GM12892 (cell line): ENCODE data around the gene SH2D7.

Experiments
- DNase-seq: peaks from one replicate; pipeline ENCODE4 v3.0.0; 2011; ENCODE audit not compliant: insufficient read length
- FAIRE-seq: peaks from 2 replicates; lab custom pipeline; 2011; peaks lifted over from hg19 to GRCh38; lab: Jason Lieb, UNC
- POLR2A ChIP-seq: IDR thresholded peaks from 2 replicates; pipeline ENCODE4 v1.6.1; 2011; ENCODE audit warnings: low read depth, low read length, control low read depth
- POLR2AphosphoS5 ChIP-seq: IDR thresholded peaks from 2 replicates; pipeline ENCODE4 v1.6.1; 2011; ENCODE audit warnings: low read depth, low read length, control low read depth
- TAF1 ChIP-seq: IDR thresholded peaks from 2 replicates; pipeline ENCODE4 v1.6.1; 2011; ENCODE audit warnings: low read depth, mild to moderate bottlenecking, control low read depth, low read length, borderline replicate concordance

Gene SH2D7

DNA sequence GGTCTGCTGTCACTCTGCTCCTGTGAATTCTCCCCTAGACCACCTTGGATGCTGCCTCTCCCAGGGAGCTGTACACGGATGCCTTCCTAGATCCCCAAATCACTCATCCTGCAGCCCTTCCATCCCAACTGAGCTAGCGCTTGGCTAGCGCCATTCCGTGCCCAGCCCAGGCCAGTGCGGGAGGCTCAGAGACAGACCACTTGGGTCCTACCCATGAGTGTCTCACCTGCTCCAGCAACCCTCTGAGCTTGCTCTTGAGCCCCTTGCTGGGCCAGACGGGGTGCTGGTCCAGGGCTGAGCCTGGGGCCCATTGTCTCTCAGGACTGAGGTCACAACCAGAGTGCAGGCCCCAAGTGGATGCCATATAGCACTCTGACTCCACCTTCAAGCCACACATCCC, 17.7 kb downstream of the SH2D7 start:
- no peak for DNase-seq
- no peak for TF ChIP-seq POLR2AphosphoS5
- TF ChIP-seq POLR2A, result no peak
- TF ChIP-seq TAF1, result no peak
- FAIRE-seq, result no peak

DNA sequence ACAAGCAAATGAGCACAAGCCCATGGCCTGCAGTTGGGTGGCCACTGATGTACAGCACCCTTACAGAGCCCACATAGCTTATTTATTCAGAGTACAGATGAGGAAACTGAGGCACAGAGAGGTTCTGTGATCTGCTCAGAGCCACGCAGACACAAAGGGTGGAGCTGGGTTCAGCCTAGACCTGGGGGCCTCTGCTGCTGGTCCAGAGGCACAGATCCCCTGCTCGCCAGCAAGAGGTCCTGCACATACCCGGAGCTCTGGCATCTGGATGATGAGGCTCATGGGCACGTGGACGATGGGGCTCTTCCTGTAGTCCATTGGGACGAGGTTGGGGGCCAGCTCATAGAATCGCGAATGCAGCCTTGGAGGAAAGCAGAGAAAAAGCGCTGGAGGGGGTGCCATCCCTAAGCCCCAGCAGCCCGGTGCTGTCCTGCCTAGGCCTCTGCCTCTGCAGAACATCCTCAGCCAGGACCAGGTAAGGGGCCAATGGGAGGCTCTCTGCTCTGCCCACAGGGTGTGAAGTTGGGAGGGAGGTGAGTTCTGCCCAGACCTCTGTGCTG, 18.6 kb downstream of the SH2D7 start:
- FAIRE-seq (no peak), DNase-seq (no peak)
- no peak for TF ChIP-seq POLR2A
- TF ChIP-seq TAF1, result no peak
- TF ChIP-seq POLR2AphosphoS5, result no peak

DNA sequence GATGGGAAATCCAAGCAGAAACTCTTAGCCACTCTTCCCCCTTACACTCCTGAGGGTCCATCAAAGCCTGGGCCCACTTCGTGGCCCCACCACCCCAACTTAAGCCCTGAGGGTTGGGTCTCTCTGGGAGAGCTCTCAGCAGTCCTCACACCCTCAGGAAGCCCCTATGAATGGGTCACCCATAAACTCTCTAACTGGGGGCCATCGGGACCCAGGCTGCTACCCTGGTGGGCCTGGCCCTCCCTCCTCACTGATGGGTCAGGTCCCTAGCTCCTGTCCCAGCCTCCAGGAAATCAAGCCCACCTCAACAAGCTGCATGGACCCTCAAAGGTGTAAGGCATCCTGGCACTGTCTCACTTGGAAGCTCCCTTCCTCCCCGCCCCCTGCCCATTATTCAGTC, 19.4 kb downstream of the SH2D7 start:
- DNase-seq (no peak), FAIRE-seq (no peak)
- TF ChIP-seq POLR2AphosphoS5 (no peak), TAF1 (no peak), POLR2A (no peak)

DNA sequence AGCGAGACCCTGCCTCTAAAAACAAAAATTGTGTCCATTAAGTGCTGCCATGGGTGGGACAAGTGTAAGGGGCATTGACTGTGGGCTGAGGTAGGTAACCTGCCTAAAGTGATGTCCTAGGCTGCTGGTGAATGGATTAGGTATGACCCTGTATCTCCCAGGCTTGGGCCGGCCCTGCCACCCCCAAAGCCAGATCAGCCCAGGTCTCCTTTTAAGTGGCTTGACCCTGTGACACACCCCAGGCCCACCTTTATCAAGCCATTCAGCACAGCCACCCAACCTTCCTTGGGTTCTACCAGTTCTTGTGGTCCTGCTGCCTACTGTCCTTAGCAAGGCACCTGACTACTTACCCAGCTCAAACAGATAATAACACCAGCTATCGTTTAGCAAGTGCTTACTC, 20.2 kb downstream of the SH2D7 start:
- no peak for TF ChIP-seq POLR2A
- TF ChIP-seq TAF1, result no peak
- no peak for TF ChIP-seq POLR2AphosphoS5
- DNase-seq, result no peak
- no peak for FAIRE-seq

DNA sequence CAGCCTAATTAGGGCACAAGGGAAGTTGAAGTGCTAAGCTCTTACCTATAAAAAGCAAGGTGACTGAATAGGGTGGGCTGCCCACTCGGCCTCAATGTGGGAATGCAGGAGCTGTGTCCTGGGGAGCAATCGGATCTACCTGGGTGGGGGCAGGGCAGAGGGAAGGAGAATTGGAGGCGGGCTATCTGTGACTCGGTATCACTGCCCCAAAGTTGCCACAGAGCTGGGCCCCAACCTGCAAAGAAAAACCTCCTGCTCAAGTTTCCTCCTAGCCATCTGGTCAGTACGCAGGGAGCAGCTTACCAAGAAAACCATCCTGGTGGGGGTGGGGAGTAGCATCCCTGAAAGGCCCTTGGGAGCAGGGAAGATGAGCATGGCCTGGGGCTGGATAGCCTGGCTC, 28.2 kb downstream of the SH2D7 start:
- no peak for TF ChIP-seq POLR2AphosphoS5
- TF ChIP-seq TAF1, result no peak
- TF ChIP-seq POLR2A, result no peak
- FAIRE-seq (no peak), DNase-seq (no peak)

DNA sequence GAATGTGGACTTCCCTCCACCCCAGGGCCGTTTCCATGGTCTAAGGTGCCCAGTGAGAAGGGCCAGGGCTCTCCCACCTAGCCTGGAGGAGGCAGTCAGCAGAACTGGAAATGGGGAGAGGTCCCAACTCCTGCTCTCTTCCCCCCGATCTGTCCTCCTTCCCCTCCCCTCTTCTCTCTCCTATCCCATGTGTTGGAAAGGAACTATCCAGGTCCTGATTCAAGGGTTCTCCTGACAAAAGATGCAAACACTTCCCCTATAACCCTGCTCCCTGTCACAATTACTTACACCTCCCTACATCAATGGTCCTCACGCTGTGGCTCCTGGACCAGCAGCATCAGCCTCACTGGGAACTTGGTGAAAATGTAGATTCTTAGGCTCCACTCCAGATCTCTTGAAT, 32.9 kb downstream of the SH2D7 start:
- DNase-seq, result no peak
- no peak for FAIRE-seq
- TF ChIP-seq POLR2A, result no peak
- no peak for TF ChIP-seq TAF1
- no peak for TF ChIP-seq POLR2AphosphoS5

DNA sequence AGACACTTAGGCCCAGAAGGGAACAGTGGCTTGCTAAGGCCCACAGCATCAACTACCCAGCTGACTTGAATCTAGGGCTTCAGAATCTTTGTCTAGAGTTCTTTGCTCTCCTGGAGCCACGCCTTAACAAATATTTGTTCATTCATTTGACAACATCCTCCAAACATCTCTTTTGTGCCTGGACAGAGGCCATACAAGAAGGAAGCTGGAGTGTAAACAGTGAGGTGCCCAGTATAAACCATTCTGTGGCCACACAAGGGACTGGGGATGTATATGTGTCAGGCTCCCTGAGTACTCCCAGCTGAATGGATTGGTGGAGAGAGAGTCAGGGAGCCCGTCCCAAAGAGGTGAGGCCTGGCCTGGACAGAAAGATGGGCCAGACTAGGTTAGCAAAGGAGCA, 35.5 kb downstream of the SH2D7 start:
- no peak for TF ChIP-seq POLR2AphosphoS5
- TF ChIP-seq POLR2A, result no peak
- TF ChIP-seq TAF1, result no peak
- FAIRE-seq, result no peak
- DNase-seq, result no peak

DNA sequence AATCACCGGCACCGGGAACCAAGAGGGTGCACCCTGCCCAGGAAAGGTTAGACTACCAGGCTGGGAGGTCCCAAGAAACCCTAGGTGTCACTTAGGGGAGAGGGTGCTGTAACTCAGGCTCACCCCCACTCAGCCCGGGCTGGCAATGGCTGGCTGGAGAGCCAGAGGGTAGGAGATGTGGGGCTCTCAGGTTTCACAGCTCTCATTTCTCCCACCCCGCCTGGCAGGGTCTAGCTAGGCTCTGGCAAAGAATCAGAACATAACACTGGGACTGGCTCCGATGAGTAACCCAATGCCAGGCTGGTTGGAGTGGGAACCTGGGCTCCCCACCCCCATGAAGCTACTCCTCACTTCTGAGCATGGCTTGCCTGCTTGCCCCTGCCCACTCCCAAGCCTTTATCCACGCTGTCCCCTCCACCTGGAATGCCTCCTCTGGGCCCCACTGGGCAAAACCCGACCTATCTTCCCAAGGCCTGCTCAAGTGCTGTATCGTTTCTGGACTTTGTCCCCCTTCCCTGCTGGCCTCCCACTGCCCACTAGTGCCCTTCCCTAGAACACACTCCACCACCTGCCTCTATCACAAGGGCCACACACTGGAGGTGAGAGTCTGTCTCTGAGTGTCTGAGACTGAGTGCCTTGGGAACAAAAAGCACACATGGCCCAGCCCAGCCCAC, 36.9 kb downstream of the SH2D7 start:
- TF ChIP-seq TAF1 (no peak), POLR2A (no peak), POLR2AphosphoS5 (no peak)
- DNase-seq, result no peak
- FAIRE-seq, result no peak

DNA sequence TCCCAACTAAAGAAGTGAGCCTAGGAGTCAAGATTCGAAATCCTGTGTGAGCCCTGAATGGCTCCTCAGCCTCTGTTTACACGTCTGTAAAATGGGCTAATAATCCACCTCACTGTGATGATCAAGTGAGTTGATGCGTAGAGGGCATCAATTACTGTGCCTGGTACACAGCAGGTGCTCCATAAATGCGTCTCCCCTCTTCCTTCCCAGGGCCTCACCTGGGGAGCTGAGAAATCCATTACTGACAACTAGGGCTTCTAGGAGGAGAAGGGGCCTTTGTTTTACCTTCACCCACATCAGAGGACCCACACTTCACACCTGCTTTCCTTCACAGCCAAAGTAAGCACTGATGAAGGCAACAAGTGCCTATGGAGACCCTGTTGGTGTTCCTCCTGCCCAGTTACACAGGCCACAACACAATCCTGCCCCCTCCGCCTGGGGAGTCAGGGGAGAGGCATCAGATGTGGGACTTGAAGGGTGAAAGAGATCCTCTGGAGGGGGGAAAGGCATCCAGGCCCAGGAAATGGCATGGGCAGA, 37.5 kb downstream of the SH2D7 start:
- no peak for FAIRE-seq

DNA sequence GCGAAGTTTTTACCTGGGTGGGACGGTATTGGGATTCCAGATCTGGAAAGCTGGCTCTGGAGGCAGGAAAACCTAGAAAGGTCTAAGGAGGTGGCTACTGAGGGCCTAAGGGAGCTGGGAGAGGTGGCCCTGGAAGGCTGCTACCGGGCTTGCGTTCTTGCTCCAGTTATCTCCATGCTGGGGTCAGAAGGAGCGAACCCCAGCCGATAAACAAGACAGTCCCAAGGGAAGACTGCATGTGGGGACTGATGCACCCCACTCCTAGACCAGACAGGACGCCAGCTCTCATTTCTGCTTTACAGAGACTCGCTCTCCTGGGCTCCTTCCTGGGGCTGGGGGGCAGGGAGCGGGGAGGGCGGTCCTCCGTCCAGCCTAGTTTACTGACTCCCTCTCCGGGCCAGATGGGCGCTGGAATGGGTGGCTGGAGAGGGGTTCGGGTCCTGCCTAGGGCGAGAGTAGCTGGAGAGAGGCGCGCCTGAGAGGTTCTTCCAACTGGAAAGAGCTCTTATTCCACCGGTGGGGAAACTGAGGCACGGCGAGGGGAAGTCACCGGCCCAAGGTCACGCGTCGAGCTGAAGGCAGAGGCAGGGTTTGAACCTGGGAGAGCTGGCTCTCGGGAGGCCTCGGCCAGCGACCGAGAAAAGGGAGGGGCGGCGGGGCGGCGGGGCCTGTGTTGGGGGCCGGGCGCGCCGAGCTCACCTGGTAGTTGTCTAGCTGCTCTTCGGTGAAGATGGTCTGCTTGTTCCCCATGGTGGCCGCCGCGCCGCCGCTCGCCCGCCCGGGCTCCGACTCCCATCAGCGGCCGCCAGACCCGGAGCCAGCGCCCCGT, 38.3 kb downstream of the SH2D7 start:
- TF ChIP-seq TAF1 (no peak), POLR2A (no peak), POLR2AphosphoS5 (no peak)
- DNase-seq (no peak), FAIRE-seq (no peak)

More for the DNA sequence above, 37.5 kb downstream of the SH2D7 start:
- TF ChIP-seq POLR2A, result no peak
- TF ChIP-seq TAF1, result no peak
- DNase-seq, result no peak

DNA sequence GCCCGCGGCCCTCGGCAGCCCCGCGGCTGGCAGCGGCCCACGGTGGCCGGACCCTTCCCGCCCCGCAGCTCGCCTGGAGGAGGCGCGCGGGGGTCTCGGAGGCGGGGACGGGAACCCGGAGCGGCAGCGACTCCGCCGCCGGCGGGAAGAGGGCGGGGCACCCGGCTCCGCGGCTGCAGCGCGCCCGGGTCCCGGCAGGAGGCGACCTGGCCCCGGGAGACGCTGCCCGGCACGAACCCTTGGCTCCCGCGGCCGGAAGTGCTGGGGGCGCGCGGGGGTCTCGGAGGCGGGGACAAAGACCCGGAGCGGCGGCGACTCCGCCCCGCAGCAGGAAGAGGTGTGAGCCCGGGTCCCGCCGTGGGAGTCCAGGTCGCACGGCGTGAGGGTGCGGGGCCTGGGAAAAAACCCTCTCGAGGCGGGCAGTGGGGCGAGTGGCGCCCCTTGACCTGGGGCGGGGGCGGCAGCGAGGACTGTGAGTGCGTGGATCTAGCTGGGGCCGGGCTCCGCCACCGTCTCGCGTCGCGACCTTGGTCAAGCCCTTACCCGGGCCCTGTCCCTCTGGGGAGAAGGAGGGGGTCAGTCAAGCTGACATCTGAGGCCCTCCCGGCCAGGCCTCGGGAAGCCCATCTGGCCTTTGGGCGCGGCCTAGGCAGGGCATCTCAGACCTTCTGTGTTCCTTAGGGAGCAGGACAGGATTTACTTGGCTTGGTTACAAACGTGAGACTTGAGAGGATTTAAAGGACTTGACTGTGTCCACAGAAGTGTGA, 39.1 kb downstream of the SH2D7 start, which contains the start of gene CIB2:
Gene CIB2, minus strand, starts transcription at position 151 of the 767 bp plus-strand sequence. CDS start 230 bp downstream, outside the sequence.
- TF ChIP-seq POLR2A (peak; percentile 53; the same call in 1 of the 2 replicates), POLR2AphosphoS5 (no peak)
- FAIRE-seq, result peak; percentile 71
- DNase-seq, result peak; percentile 98
